ENCODE results near the gene SLC38A9.

The SLC38A9 gene

GRCh38 chr5:55582256-55582655 lies 129.9 kb downstream of the SLC38A9 start:
- no peak for DNase-seq (ENCODE audit: low read depth in 2 of 2)

- no peak for DNase-seq (ENCODE audit: low read depth in 2 of 2)
Observed at GRCh38 chr5:55580042-55580441, 132.1 kb downstream of the SLC38A9 start.

- no peak for DNase-seq (ENCODE audit: low read depth in 2 of 2)
Observed at GRCh38 chr5:55578771-55579170, 133.4 kb downstream of the SLC38A9 start.

GRCh38 chr5:55577353-55578060 lies 134.6 kb downstream of the SLC38A9 start:
- DNase-seq (ENCODE audit: low read depth in 2 of 2) = no peak

- no peak for DNase-seq (ENCODE audit: low read depth in 2 of 2)
Observed at GRCh38 chr5:55576661-55577060, 135.5 kb downstream of the SLC38A9 start.
